GM12878 (cell line): ENCODE measurements around the gene DNAH2. TPM values are rescaled to one million over a fixed set of nuclear protein-coding genes. Genes with fewer than 3 reads are reported as not detected.

Experiments
- ATAC-seq: fragments of 200-7000 bp; cut with Tn5 transposase; 3 replicates; pipeline ENCODE4 v1.9.1; 2020; ENCODE audit warnings: mild to moderate bottlenecking, moderate library complexity
- BruUV-seq: library from RNA; stranded (reverse); fragments of 400-500 nt; replicated peaks from 2 replicates; lab custom pipeline; 2021; lab: Mats Ljungman, UMichigan
- CTCF ChIA-PET: fragments of 300-600 bp; sonication (Branson Sonifier 250); formaldehyde crosslinking; extraction: SDS; loops from one replicate; lab custom pipeline; 2021; ENCODE audit warnings: inconsistent platforms; lab: Yijun Ruan, JAX
- POLR2A ChIA-PET: fragments of 350-600 bp; formaldehyde crosslinking; extraction: SDS; loops from one replicate; lab custom pipeline; 2021; ENCODE audit warnings: inconsistent platforms; lab: Charles Lee
- RAD21 ChIA-PET: fragments of 300-600 bp; sonication (Branson Sonifier 250); formaldehyde crosslinking; loops from one replicate; lab custom pipeline; 2023; ENCODE audit warnings: antibody characterized with exemption; ENCODE audit not compliant: unreplicated experiment; lab: Charles Lee
- SMC1A ChIA-PET: fragments of 300-600 bp; sonication (Branson Sonifier 250); formaldehyde crosslinking; loops from one replicate; lab custom pipeline; 2023; ENCODE audit not compliant: unreplicated experiment, uncharacterized antibody; lab: Charles Lee
- DNase-seq: peaks from one replicate; pipeline ENCODE4 v3.0.0-alpha.2; 2011; ENCODE audit warnings: low read depth, low spot score
- FAIRE-seq: peaks from 3 replicates; lab custom pipeline; 2011; peaks lifted over from hg19 to GRCh38; lab: Jason Lieb, UNC
- H2AFZ ChIP-seq: 2 replicates; pipeline ENCODE4 v1.6.0; 2011; ENCODE audit warnings: low read depth, low read length, control low read depth; ENCODE audit not compliant: control insufficient read depth
- H3K27ac ChIP-seq: 2 replicates; pipeline ENCODE4 v1.5.1; 2011; ENCODE audit warnings: control low read depth; ENCODE audit not compliant: control insufficient read depth, insufficient read depth
- H3K27me3 ChIP-seq, 2 experiments: replicated peaks in 1 of 2; 2 replicates each; pipeline versions ENCODE4 v1.6.0 to v1.6.1; 2011; ENCODE audit warnings: low read length in 1 of 2; ENCODE audit not compliant: control insufficient read depth in 2 of 2, insufficient read depth in 2 of 2
- H3K36me3 ChIP-seq, 2 experiments: 2 replicates each; pipeline ENCODE4 v1.5.1; 2011; ENCODE audit warnings: low read length in 1 of 2; ENCODE audit not compliant: control insufficient read depth in 2 of 2, insufficient read depth in 2 of 2
- H3K4me1 ChIP-seq: 2 replicates; pipeline ENCODE4 v1.6.1; 2011; ENCODE audit warnings: mild to moderate bottlenecking, low read length, moderate library complexity, mixed read lengths; ENCODE audit not compliant: control insufficient read depth, insufficient read depth
- H3K4me2 ChIP-seq: 2 replicates; pipeline ENCODE4 v1.6.0; 2011; ENCODE audit warnings: control low read depth; ENCODE audit not compliant: control insufficient read depth, insufficient read depth
- H3K4me3 ChIP-seq: fragments of 200-600 bp; sonication (generic); 2 replicates; pipeline ENCODE4 v1.5.1; 2016
- H3K79me2 ChIP-seq: 2 replicates; pipeline ENCODE4 v1.6.0; 2011; ENCODE audit warnings: low read length; ENCODE audit not compliant: control insufficient read depth, insufficient read depth
- H3K9ac ChIP-seq: 2 replicates; pipeline ENCODE4 v1.8.0; 2011; ENCODE audit warnings: low read length, control low read depth, mixed read lengths; ENCODE audit not compliant: control insufficient read depth, insufficient read depth
- H3K9me3 ChIP-seq: replicated peaks from 3 replicates; pipeline ENCODE4 v1.5.1; 2011; ENCODE audit warnings: mild to moderate bottlenecking, low read length; ENCODE audit not compliant: control insufficient read depth, insufficient read depth
- H4K20me1 ChIP-seq: 2 replicates; pipeline ENCODE4 v1.6.0; 2011; ENCODE audit not compliant: control insufficient read depth, insufficient read depth
- CHD1 ChIP-seq: IDR thresholded peaks from 2 replicates; pipeline ENCODE4 v1.6.1; 2012; ENCODE audit warnings: low read depth, low read length, improper control_type of control experiment
- CREM ChIP-seq: IDR thresholded peaks from 2 replicates; pipeline ENCODE4 v1.6.1; 2014; ENCODE audit warnings: antibody characterized with exemption, low read depth
- ESRRA ChIP-seq: IDR thresholded peaks from 2 replicates; pipeline ENCODE4 v1.6.1; 2012; ENCODE audit warnings: mild to moderate bottlenecking, low read length, improper control_type of control experiment
- HDGF ChIP-seq: fragments of 450-650 bp; IDR thresholded peaks from 2 replicates; pipeline ENCODE4 v1.6.1; 2016; ENCODE audit warnings: antibody characterized with exemption
- MLLT1 ChIP-seq: fragments of 450-650 bp; IDR thresholded peaks from 2 replicates; pipeline ENCODE4 v1.6.1; 2016; ENCODE audit warnings: mild to moderate bottlenecking
- POLR2A ChIP-seq: IDR thresholded peaks from 2 replicates; pipeline ENCODE4 v1.6.1; 2011; ENCODE audit warnings: low read depth, mild to moderate bottlenecking, low read length
- SMAD5 ChIP-seq: IDR thresholded peaks from 2 replicates; pipeline ENCODE4 v1.6.1; 2016; ENCODE audit warnings: antibody characterized with exemption, low read depth
- SUPT20H ChIP-seq: IDR thresholded peaks from 2 replicates; pipeline ENCODE4 v1.6.1; 2011; ENCODE audit warnings: low read depth, mild to moderate bottlenecking, low read length, moderate library complexity, borderline replicate concordance; ENCODE audit not compliant: control insufficient read depth
- USF2 ChIP-seq: IDR thresholded peaks from 2 replicates; pipeline ENCODE4 v1.6.1; 2011; ENCODE audit warnings: low read depth, low read length, improper control_type of control experiment, borderline replicate concordance
- WGBS: methylation state at CpG from one replicate; pipeline ENCODE4 v1.1.6; 2016; ENCODE audit warnings: low lambda C conversion rate; ENCODE audit not compliant: insufficient replicate concordance, insufficient coverage; ENCODE audit errors: missing lambda C conversion rate; 5-methylcytosine and 5-hydroxymethylcytosine counted together
- in situ Hi-C: fragments of 300-500 bp; cut with MboI; formaldehyde crosslinking; loops from 9 replicates; pipeline ENCODE4 v1.14.3; 2018; ENCODE audit warnings: mixed read lengths
- intact Hi-C: fragments of 100-400 bp; cut with micrococcal nuclease; formaldehyde crosslinking; loops from one replicate; pipeline ENCODE4 v1.14.2; 2022; ENCODE audit not compliant: unreplicated experiment
- polyA plus RNA-seq, 11 experiments: library from polyadenylated mRNA; depleted of rRNA in 4 of 11; unstranded in 6 of 11; stranded (reverse) in 5 of 11; fragments of >200 nt; fragmentation: Nextera tagmentation in 4 of 11; fragmentation: Illumina TruSeq in 1 of 11; extraction: Ambion mirVana in 4 of 11; extraction: Trizol in 1 of 11; gene quantifications; 1 replicate in 1 of 11; 2 replicates in 10 of 11; pipeline versions ENCODE4 v1.2.1 to v1.2.3, GENCODE V29; 2011 to 2016; ENCODE audit warnings: inconsistent platforms in 2 of 11, missing spikeins in 2 of 11, low read depth in 1 of 11
- total RNA-seq, 4 experiments: library from RNA; depleted of rRNA in 3 of 4; stranded (reverse); fragments of >200 nt in 3 of 4; fragmentation: Illumina TruSeq in 1 of 4; extraction: Trizol in 1 of 4; gene quantifications; 2 replicates each; pipeline versions ENCODE4 v1.2.1 to v1.2.3, GENCODE V29; 2013 to 2021
- TF ChIP-seq, protein P1 (sequence below): IDR thresholded peaks from 2 replicates; pipeline ENCODE4 v1.6.1; 2012; ENCODE audit warnings: low read length, inconsistent platforms

Gene DNAH2
- total and polyA plus RNA-seq, 10 of the 15 experiments (the other 5 are each of a cell fraction or from before 2014, with no cell fraction given): not detected

DNA sequence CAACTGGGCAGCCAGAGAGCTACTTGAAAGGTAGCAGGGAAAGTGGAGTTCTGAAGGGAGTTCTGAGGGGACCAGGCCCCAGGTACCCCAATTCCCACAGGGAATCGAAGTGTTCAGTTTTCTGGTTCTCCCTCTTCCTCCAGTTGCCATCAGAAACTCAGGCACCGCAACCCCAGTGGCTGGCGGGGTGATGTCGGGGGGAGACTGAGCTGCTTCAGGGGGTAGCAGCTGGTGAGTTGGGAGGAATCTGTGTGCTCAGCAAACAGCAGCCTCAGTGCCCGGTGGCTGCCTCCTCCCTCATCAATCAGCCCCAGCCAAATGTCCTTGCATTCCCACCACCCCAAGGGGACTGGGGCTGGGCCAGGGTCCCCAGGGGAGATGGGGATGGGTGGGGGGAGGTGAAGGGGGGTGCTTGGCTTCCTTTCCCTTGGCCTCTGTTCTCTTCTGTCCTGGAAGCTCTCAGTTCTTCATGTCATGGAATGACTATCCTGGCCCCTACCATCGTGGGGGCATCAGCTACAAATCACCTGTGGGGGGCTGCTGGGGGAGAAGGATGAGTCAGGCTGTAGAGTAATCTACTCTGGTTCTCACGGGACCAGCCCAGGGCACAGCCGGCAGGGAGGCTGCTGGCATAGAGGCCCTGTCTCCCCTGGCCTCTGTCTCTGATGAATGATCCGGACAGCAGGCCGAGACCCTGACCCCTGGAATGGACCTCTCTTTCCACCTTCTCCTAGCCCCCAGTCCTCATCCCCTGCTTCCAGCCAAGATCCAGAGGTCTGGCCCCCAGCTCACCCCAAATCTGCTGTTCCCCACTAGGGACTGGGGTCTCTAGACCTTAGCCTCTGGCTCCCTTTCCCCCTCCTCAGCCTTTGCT is 2.6 kb upstream of the DNAH2 start:
- in situ Hi-C loops (no loop called here), intact Hi-C loops (no loop called here)
- DNase-seq (no peak), ATAC-seq (no peak), FAIRE-seq (no peak)
- WGBS: 41% methylated on average over 10 of the region's 10 CpGs
- ChIA-PET CTCF (interaction anchor here (0.7 to 1.1 kb wide), 3 partner anchors 57 to 330 kb away, joined by 3 to 4 read pairs (median 3); no protein-coding TSS in a partner anchor), RAD21 (no interaction called here), POLR2A (no interaction called here), SMC1A (no interaction called here)
- Histone ChIP-seq H3K9me3 (no peaks in the 10 kb centered on the region), H3K4me1 (peaks cover 5% of the 10 kb centered on the region), H3K27me3 (peaks cover 6 to 11% of the 10 kb centered on the region in 2 experiments), H3K79me2 (no peaks in the 10 kb centered on the region), H3K4me3 (no peak overlapping the region), H3K36me3 (no peaks in the 10 kb centered on the region), H3K9ac (no peak overlapping the region), H3K27ac (no peak overlapping the region), H4K20me1 (no peaks in the 10 kb centered on the region), H3K4me2 (no peak overlapping the region)
- BruUV-seq: no TSS peak
- TF ChIP-seq, protein P1, sequence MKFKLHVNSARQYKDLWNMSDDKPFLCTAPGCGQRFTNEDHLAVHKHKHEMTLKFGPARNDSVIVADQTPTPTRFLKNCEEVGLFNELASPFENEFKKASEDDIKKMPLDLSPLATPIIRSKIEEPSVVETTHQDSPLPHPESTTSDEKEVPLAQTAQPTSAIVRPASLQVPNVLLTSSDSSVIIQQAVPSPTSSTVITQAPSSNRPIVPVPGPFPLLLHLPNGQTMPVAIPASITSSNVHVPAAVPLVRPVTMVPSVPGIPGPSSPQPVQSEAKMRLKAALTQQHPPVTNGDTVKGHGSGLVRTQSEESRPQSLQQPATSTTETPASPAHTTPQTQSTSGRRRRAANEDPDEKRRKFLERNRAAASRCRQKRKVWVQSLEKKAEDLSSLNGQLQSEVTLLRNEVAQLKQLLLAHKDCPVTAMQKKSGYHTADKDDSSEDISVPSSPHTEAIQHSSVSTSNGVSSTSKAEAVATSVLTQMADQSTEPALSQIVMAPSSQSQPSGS: no peak
- no peak for TF ChIP-seq CHD1
- TF ChIP-seq POLR2A: no peak
- no peak for TF ChIP-seq ESRRA
- TF ChIP-seq SMAD5: no peak
- no peak for TF ChIP-seq USF2
- no peak for TF ChIP-seq HDGF
- no peak for TF ChIP-seq SUPT20H
- TF ChIP-seq MLLT1: no peak
- TF ChIP-seq CREM: no peak
- TF ChIP-seq, all 136 proteins: peak for 0
- H2AFZ ChIP-seq: no peak overlapping the region
